ENCODE results near the gene ASB15. TPM values are rescaled to one million over a fixed set of nuclear protein-coding genes. Genes with fewer than 3 reads are reported as not detected.

ASB15 gene
- total and polyA plus RNA-seq, 2 of the 4 experiments (the other 2 are of a cell fraction) = not detected

DNA sequence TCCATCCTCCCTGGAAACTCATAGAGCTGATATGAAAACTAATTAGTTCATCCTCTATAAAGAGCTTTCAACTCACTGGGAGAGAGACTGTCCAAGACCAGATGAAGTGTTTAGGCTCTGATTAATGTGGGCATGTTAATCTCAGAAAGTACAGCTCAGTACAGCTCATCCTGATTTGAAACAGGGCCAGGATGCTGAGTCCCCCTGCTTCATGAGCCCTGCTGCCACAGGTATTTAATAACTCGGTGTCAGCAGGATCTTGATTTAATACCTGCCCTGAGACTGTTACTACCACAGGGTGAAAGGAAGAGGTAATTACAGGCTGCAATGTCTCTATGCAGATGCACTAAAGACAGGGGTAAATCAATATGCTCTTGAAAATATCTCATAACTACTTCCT lies 64.9 kb downstream of the ASB15 start:
- H3K36me3 ChIP-seq (ENCODE audit: control insufficient read depth, insufficient read depth, low read length) = no peaks in the 10 kb centered on the region
- H3K56ac ChIP-seq (ENCODE audit: extremely low read depth, insufficient read depth, low read length) = no peak overlapping the region
- H2AK9ac ChIP-seq (replicated peaks; ENCODE audit: low read depth, low read length, poor library complexity) = no peak overlapping the region
- no peak overlapping the region for H2BK5ac ChIP-seq (ENCODE audit: low read depth, low read length, poor library complexity, severe bottlenecking)
- no peak overlapping the region for H2AFZ ChIP-seq (replicated peaks; ENCODE audit: low read length, poor library complexity)
- in situ Hi-C loops (cut with MboI; ENCODE audit: low sequenced_read_pairs) (no loop called here), dilution Hi-C loops (cut with HindIII; ENCODE audit: low sequenced_read_pairs, unreplicated experiment) (no loop called here), intact Hi-C loops (cut with micrococcal nuclease) (no loop called here)
- no peak overlapping the region for H4K5ac ChIP-seq (ENCODE audit: low read depth, low read length)
- H4K91ac ChIP-seq (ENCODE audit: insufficient read depth, low read depth, low read length) = no peak overlapping the region
- no peak overlapping the region for H2BK20ac ChIP-seq (ENCODE audit: low read depth, low read length)
- no peak overlapping the region for H3K4me3 ChIP-seq (ENCODE audit: insufficient read depth, low read depth, low read length)
- ATAC-seq (ENCODE audit: low read depth) (no peak), DNase-seq (no peak)
- no peak overlapping the region for H3K27ac ChIP-seq (ENCODE audit: insufficient read depth, low read length)
- no peak overlapping the region for H3K9ac ChIP-seq (ENCODE audit: low read depth, low read length)
- no peaks in the 10 kb centered on the region for H4K20me1 ChIP-seq (ENCODE audit: insufficient read depth, low read length)
- H3K18ac ChIP-seq (ENCODE audit: low read depth, low read length) = no peak overlapping the region
- H3K14ac ChIP-seq (replicated peaks; ENCODE audit: low read depth, low read length) = no peak overlapping the region
- no peak overlapping the region for H3K23ac ChIP-seq (ENCODE audit: low read depth, low read length)
- no TSS peak for BruUV-seq (replicated peaks)
- H3K4ac ChIP-seq (ENCODE audit: low read depth, low read length) = no peak overlapping the region
- H2BK120ac ChIP-seq (ENCODE audit: low read depth, low read length) = no peak overlapping the region
- no peaks in the 10 kb centered on the region for H3K9me1 ChIP-seq (ENCODE audit: insufficient read depth, low read length)
- no CpG with 5 or more reads among the region's 1 CpG for WGBS, 2 experiments (ENCODE audit: extremely low coverage in 2 of 2, insufficient read length in 1 of 2)
- no peak overlapping the region for H2AK5ac ChIP-seq (ENCODE audit: low read depth, low read length)
- H3K79me1 ChIP-seq (ENCODE audit: low read depth in 1 of 2, low read length in 2 of 2) = no peaks in the 10 kb centered on the region
- POLR2A ChIA-PET (ENCODE audit: unreplicated experiment) = no interaction called here
- CTCF ChIA-PET = interaction anchor here (0.8 kb wide), 1 partner anchor 16 kb away, joined by 3 read pairs; no protein-coding TSS in a partner anchor
- no peaks in the 10 kb centered on the region for H3K4me1 ChIP-seq (ENCODE audit: control insufficient read depth, insufficient read depth, low read length)
- no peak overlapping the region for H3K4me2 ChIP-seq (ENCODE audit: low read depth, low read length)
- H3K27me3 ChIP-seq (ENCODE audit: control insufficient read depth, insufficient read depth, low read length) = no peaks in the 10 kb centered on the region; the same call in 1 of the 2 replicates
- no peak for TF ChIP-seq MAZ (IDR thresholded peaks at IDR 0.05; ENCODE audit: borderline replicate concordance, low read depth, low read length)
- no peak for TF ChIP-seq FOS (IDR thresholded peaks at IDR 0.05; ENCODE audit: low read depth, low read length)
- no peak for TF ChIP-seq CHD1 (IDR thresholded peaks at IDR 0.05; ENCODE audit: low read depth, low read length)
- TF ChIP-seq, protein P1, sequence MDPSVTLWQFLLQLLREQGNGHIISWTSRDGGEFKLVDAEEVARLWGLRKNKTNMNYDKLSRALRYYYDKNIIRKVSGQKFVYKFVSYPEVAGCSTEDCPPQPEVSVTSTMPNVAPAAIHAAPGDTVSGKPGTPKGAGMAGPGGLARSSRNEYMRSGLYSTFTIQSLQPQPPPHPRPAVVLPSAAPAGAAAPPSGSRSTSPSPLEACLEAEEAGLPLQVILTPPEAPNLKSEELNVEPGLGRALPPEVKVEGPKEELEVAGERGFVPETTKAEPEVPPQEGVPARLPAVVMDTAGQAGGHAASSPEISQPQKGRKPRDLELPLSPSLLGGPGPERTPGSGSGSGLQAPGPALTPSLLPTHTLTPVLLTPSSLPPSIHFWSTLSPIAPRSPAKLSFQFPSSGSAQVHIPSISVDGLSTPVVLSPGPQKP (IDR thresholded peaks at IDR 0.05; ENCODE audit: borderline replicate concordance, low read depth, low read length) = no peak
- TF ChIP-seq MXI1 (IDR thresholded peaks at IDR 0.05; ENCODE audit: borderline replicate concordance, low read depth, low read length) = no peak
- TF ChIP-seq, protein P2, sequence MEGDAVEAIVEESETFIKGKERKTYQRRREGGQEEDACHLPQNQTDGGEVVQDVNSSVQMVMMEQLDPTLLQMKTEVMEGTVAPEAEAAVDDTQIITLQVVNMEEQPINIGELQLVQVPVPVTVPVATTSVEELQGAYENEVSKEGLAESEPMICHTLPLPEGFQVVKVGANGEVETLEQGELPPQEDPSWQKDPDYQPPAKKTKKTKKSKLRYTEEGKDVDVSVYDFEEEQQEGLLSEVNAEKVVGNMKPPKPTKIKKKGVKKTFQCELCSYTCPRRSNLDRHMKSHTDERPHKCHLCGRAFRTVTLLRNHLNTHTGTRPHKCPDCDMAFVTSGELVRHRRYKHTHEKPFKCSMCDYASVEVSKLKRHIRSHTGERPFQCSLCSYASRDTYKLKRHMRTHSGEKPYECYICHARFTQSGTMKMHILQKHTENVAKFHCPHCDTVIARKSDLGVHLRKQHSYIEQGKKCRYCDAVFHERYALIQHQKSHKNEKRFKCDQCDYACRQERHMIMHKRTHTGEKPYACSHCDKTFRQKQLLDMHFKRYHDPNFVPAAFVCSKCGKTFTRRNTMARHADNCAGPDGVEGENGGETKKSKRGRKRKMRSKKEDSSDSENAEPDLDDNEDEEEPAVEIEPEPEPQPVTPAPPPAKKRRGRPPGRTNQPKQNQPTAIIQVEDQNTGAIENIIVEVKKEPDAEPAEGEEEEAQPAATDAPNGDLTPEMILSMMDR (conservative IDR thresholded peaks at IDR 0.05; ENCODE audit: low read depth, low read length) = no peak
- TF ChIP-seq RCOR1 (IDR thresholded peaks at IDR 0.05; ENCODE audit: insufficient replicate concordance, low read length) = no peak
- TF ChIP-seq, protein P3, sequence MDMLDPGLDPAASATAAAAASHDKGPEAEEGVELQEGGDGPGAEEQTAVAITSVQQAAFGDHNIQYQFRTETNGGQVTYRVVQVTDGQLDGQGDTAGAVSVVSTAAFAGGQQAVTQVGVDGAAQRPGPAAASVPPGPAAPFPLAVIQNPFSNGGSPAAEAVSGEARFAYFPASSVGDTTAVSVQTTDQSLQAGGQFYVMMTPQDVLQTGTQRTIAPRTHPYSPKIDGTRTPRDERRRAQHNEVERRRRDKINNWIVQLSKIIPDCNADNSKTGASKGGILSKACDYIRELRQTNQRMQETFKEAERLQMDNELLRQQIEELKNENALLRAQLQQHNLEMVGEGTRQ (IDR thresholded peaks at IDR 0.05; ENCODE audit: low read depth, low read length) = no peak
- no peak for TF ChIP-seq NFE2L2 (IDR thresholded peaks at IDR 0.05; ENCODE audit: low read depth, low read length)
- TF ChIP-seq POLR2A (IDR thresholded peaks at IDR 0.05; ENCODE audit: low read depth, low read length) = no peak
- TF ChIP-seq RAD21 (IDR thresholded peaks at IDR 0.05; ENCODE audit: low read length) = no peak
- no peak for TF ChIP-seq CEBPB (IDR thresholded peaks at IDR 0.05; ENCODE audit: low read depth, low read length)
- TF ChIP-seq RFX5 (IDR thresholded peaks at IDR 0.05; ENCODE audit: low read depth, low read length) = no peak
- no peaks in the 10 kb centered on the region for H3K9me3 ChIP-seq (ENCODE audit: control insufficient read depth, insufficient read depth, low read length)
- H4K8ac ChIP-seq (ENCODE audit: low read depth in 2 of 2, low read length in 2 of 2) = no peak overlapping the region
- H2BK15ac ChIP-seq (ENCODE audit: low read depth, low read length) = no peak overlapping the region

Measured in IMR-90 (cell line).